Right lung (tissue), 5 donors: ENCODE results near the gene RITA1. TPM values are rescaled to one million over a fixed set of nuclear protein-coding genes. Genes with fewer than 3 reads are reported as not detected.
"Not testable (repeated sequence)": the region's sequence is repeated elsewhere in the genome, so short reads cannot be mapped to it uniquely, and the experiment has no call there.

Source experiments
- DNase-seq, 2 donors: peaks; one replicate each; pipeline ENCODE4 v3.0.0-alpha.2; 2013
- polyA plus RNA-seq, 5 donors: library from polyadenylated mRNA; unstranded; fragments of 120-200 nt; gene quantifications; one replicate each; pipeline versions ENCODE4 v1.2.1 to v1.2.3, GENCODE V29; 2013; ENCODE audit warnings: inconsistent platforms in 1 of 5, low replicate concordance in 1 of 5; ENCODE audit not compliant: insufficient read length in 5 of 5, insufficient read depth in 1 of 5

The RITA1 gene
- polyA plus RNA-seq, 5 donors, result 8.3 to 16.7 (median 11.5) TPM

GRCh38 chr12:113201187-113202177 is 16.0 kb downstream of the RITA1 start:
- no peak for DNase-seq

DNA sequence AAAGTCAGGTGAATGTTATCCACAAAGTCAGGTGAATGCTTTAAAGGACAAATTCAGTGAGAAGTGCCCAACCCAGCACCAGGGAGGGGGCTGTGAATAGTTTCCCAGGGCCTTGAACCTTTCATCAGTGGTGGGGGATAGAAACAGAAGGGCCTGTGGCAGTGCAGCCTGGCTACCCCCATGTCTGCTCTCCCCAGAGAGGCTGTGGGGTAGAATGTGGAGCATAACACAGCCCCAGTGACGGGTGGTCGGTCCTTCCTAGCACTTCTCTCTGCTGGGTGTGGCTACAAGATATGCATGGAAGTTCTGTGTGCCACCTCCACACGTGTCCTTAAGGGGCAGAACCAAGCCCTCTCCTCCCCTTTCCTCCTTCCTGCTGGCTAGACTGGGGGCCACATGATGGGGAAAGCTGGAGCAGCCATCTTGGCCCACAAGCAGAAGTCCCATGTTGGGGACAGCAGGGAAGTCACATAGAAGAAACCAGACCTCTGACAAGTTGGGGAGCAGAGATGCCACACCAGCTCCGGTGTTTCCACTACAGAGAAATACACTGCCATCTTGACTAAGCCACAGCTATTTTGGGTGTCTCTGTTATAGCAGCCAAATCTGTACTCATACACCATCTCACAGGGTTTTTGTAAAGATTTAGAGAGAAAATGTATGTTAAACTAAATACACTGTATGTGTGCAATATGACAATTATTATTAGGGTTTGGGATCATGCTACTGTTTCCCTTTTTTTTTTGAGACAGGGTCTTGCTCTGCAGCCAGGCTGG is 17.0 kb downstream of the RITA1 start:
- DNase-seq, result no peak

- no peak for DNase-seq
Measured at GRCh38 chr12:113203852-113204760, 18.6 kb downstream of the RITA1 start.

DNA sequence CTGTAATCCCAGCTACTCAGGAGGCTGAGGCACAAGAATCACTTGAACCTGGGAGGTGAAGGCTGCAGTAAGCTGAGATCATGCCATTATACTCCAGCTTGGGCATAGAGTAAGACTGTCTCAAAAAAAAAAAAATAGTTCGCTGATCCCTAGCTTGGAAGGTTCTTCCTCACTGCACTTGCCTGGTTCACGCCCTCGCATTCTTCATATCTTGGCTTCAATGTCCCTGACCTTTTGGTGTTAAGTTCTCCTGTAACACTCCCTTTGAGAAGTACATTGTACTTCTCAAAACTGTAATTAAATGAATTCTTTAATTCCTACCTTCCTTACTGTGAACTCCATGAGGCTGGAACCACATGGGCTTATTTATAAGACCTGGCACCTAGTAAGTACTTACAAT is 19.3 kb downstream of the RITA1 start:
- no peak for DNase-seq

GRCh38 chr12:113206802-113207201 is 21.3 kb downstream of the RITA1 start:
- not testable (repeated sequence) for DNase-seq

DNA sequence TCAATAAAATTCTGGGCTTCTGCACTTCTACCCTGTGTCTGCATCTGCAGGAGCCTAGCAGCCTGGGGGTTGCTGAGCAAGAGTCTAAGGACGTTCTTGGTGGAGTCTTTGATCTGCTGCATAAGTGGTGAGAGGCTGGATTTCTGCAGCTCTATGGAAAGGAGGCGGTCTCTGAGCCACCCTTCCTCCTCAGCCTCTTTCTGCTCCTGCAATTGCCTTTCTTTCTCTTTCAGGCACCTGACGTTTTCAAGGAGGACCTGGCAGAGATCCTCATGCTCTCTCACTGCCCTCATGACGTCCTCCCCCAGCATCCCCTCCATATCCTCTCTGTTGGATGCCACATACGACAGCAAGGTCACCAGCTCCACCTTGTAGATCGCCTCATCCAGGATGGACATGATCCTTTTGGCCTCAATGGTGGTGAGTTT is 22.1 kb downstream of the RITA1 start:
- no peak for DNase-seq

DNA sequence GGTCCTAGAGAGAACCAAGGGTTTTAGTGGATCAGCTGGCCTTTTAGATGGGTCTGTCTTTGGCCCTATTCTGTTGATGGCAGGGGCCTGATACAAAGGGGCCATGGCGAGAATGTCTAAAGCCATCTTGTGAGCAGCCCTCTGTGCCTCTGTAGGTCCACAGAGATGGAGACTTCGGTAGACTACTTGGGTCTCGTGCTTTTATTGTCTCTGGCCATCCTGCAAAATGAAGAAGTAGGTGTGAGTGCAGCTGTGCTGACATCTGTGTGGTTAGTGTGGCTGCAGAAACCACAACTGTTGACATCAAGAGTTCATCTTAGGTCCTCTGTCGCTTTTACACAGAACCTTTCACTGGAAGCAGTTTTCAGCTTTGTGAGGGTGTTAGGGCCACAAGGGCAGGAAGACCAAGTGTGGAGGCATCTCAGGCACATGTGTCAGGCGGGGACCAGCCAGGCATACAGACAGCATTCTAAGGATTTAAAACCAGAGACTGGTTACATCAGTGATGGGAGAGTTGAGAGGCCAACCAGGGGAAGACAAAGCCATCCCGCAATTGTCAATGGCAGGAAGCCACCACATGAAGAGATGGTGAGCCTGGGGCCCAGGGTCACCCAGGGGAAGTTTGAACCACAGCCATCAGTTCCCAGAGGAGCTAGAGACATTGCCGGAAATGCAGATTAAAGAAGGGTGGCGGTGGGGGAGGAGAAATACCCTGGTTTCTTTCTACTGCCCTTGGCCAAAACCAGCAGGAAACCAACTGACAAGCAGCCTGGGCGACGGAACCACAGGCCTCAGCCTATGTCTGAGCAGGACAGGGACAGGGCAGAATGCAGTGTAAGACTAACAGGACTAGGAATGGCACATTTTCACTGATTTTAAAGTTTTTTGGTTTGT is 22.8 kb downstream of the RITA1 start:
- DNase-seq, result no peak

DNA sequence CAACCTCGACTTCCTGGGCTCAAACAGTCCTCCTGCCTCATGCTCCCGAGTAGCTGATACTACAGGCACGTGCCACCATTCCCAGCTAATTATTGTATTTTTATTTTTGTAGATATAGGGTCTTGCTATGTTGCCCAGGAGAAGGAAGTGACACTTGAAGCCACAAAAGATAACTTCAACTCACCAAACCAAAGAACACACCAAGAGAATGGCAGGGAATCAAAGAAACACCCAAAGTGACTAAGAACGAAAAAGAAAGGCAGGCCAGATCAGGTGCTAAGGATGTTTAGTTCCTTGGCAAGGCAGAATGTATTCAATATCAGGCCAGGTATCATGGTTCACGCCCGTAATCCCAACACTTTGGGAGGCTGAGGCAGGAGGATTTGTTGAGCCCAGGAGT is 25.6 kb downstream of the RITA1 start:
- no peak for DNase-seq

GRCh38 chr12:113214895-113215400 is 29.4 kb downstream of the RITA1 start:
- DNase-seq, result no peak

DNA sequence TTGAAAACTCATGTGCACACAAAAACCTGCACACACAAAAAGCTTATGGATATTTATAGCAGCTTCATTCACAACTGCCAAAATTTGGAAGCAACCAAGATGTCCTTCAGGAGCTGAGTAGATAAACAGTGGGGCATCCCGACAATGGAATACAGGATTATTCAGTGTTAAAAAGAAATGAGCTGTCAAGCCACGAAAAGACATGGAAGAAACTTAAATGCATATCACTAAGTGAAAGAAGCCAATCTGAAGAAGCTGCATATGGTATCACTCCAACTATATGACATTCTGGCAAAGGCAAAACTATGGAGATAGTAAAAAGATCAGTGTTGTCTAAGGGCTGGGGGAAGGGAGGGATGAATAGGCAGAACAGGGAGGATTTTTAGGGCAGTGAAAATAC is 30.5 kb downstream of the RITA1 start:
- DNase-seq, result no peak

DNA sequence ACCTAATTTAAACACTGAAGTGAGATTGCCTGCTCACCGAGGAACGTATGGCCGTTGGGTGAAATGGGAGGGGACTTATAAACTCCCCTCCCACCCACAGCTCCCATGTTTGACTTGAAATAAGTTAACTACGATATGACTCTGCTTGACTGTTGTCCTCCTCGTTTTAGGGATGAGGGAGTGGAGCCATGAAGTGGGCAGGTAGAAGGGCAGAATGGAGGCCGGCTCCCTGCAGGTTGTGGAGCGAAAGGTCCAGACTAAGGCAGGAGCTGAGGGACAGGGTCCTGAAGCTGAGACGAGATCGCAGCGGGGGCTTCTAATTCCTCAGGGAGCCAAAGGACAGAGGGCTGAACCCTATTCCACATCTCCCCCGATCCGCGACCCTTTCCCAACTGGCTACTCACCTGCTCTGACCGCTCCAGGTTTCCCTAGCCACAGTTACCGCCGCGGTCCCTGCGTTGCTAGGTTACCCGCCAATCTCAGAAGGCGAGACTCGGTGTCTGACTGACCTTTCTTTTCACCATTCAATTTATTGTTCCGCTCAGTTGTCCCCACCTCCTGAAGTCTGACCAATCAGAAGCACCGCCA is 35.2 kb downstream of the RITA1 start:
- no peak for DNase-seq

- DNase-seq, result peak; percentile 100
Measured at GRCh38 chr12:113221181-113221996, 35.9 kb downstream of the RITA1 start, which contains the start of gene TPCN1. Gene TPCN1, plus strand, starts transcription at chr12:113221464. Its CDS starts 5,389 bp downstream, at chr12:113226853.

- no peak for DNase-seq
Measured at GRCh38 chr12:113221997-113222729, 36.6 kb downstream of the RITA1 start.

DNA sequence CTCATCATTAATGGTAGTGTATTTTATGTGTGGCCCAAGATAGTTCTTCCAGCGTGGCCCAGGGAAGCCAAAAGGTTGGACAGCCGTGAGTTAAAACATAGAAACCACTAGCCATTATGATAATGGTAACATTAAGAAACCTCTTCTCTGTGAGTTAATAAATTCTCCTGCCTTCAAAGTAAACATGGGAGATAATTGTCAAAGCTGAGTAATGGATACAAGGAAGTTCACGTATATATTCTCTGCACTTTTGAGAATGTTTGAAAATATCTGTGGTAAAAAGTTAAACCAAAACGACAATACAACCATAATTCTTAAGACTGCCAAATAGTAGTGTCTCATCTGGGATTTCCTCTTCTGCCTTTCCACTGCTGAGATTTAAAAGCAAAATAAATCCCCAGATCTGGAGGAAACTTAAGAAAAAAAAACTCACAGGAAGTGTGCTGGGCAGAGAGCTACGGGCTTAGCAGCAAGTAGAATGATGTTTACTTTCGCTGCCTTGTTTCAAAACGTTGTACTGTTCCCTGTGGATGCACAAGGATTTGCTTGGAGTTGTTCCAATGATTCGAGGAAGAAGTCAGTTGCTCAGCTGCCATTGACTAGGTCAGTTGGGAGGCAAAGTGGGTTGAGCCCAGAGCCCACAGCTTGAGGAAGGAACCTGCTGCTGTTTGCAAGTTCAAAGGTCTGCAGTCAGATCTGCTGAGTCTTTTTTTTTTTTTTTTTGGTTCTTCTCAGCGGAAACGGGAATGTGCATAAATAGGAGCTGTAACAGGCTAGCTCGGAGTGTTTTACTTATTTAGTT is 37.4 kb downstream of the RITA1 start:
- DNase-seq, result peak; percentile 81 to 83

DNA sequence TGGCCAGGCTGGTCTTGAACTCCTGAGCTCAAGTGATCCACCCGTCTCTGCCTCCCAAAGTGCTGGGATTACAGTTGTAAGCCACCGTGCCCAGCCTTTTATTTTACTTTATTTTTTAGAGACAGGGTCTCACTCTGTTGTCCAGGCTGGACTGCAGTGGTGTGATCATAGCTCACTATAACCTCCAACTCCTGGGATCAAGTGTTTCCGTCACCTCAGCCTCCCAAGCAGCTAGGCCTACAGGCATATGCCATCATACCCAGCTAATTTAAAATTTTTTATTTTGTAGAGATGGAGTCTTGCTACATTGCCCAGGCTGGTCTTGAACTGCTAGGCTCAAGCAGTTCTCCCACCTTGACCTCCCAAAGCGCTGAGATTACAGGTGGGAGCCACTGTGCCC is 39.4 kb downstream of the RITA1 start:
- no peak for DNase-seq

- no peak for DNase-seq
Measured at GRCh38 chr12:113226696-113227568, 41.4 kb downstream of the RITA1 start.
